ENCODE data around the gene PHLDA1. TPM values are rescaled to one million over a fixed set of nuclear protein-coding genes. Genes with fewer than 3 reads are reported as not detected.
A peak's percentile ranks its signal among the peaks of the same experiment; 100 is the strongest.

Gene PHLDA1
- total and polyA plus RNA-seq, 10 of the 15 experiments (the other 5 are each of a cell fraction or from before 2014, with no cell fraction given), result 0.66 to 14.2 (median 1.3) TPM

GRCh38 chr12:75981247-75982168 lies 50.1 kb downstream of the PHLDA1 start:
- H3K9me3 ChIP-seq (replicated peaks; ENCODE audit: control insufficient read depth, insufficient read depth, low read length), result no peaks in the 10 kb centered on the region
- H3K4me1 ChIP-seq (ENCODE audit: control insufficient read depth, insufficient read depth, low read length), result peaks cover 38% of the 10 kb centered on the region
- no peak overlapping the region for H3K27ac ChIP-seq (ENCODE audit: control insufficient read depth, insufficient read depth)
- ChIA-PET POLR2A (interaction anchor here (0.6 to 11.0 kb wide), 6 partner anchors 12 to 69 kb away, joined by 4 to 111 read pairs (median 5); partner anchors contain the start of gene PHLDA1), SMC1A (ENCODE audit: uncharacterized antibody, unreplicated experiment) (interaction anchor here (0.7 to 14.9 kb wide), 16 partner anchors 14 to 340 kb away, joined by 3 to 327 read pairs (median 8); partner anchors contain the start of gene PHLDA1), RAD21 (ENCODE audit: unreplicated experiment) (interaction anchor here (0.9 to 7.7 kb wide), 12 partner anchors 12 to 340 kb away, joined by 3 to 125 read pairs (median 6); partner anchors contain the start of gene PHLDA1), CTCF (interaction anchor here (0.8 to 2.6 kb wide), 8 partner anchors 8 to 421 kb away, joined by 3 to 24 read pairs (median 4); partner anchors contain the start of gene PHLDA1)
- intact Hi-C loops (cut with micrococcal nuclease; ENCODE audit: unreplicated experiment), result loop anchor here (1.0 kb wide), 1 partner anchor 50 kb away; the partner anchor contains the start of gene PHLDA1
- no TSS peak for BruUV-seq (replicated peaks)
- ATAC-seq (peak; percentile 56), FAIRE-seq (no peak), DNase-seq (ENCODE audit: low read depth, low spot score) (no peak)
- no peak overlapping the region for H3K9ac ChIP-seq (ENCODE audit: control insufficient read depth, insufficient read depth, low read length)
- no peaks in the 10 kb centered on the region for H3K36me3 ChIP-seq (ENCODE audit: control insufficient read depth in 2 of 2, insufficient read depth in 2 of 2, low read length in 1 of 2)
- no peak overlapping the region for H3K4me3 ChIP-seq
- no peaks in the 10 kb centered on the region for H4K20me1 ChIP-seq (ENCODE audit: control insufficient read depth, insufficient read depth)
- H3K4me2 ChIP-seq (ENCODE audit: control insufficient read depth, insufficient read depth), result peak overlapping the region; percentile 31; the same call in 1 of the 2 replicates
- in situ Hi-C loops (cut with MboI), result no loop called here
- H3K27me3 ChIP-seq (replicated peaks in 1 of 2; ENCODE audit: control insufficient read depth in 2 of 2, insufficient read depth in 2 of 2, low read length in 1 of 2), result no peaks in the 10 kb centered on the region
- 67% methylated on average over 7 of the region's 10 CpGs for WGBS (ENCODE audit: insufficient coverage, insufficient replicate concordance, low lambda C conversion rate, missing lambda C conversion rate)
- no peak overlapping the region for H2AFZ ChIP-seq (ENCODE audit: control insufficient read depth, low read depth, low read length)
- no peaks in the 10 kb centered on the region for H3K79me2 ChIP-seq (ENCODE audit: control insufficient read depth, insufficient read depth, low read length)
- 0 out of 2 replicates have a peak, but pooled peaks have one; percentile 60 for TF ChIP-seq SMARCA5 (IDR thresholded peaks at IDR 0.05)
- no peak for TF ChIP-seq FOS (IDR thresholded peaks at IDR 0.05; ENCODE audit: borderline replicate concordance, extremely low read depth, insufficient read length)
- TF ChIP-seq STAT3 (IDR thresholded peaks at IDR 0.05; ENCODE audit: low read depth, low read length), result no peak
- TF ChIP-seq SREBF2 (IDR thresholded peaks at IDR 0.05; ENCODE audit: low read length), result no peak
- peak; percentile 75 to 76; a peak in 3 of 4 replicates for TF ChIP-seq IKZF2 (IDR thresholded peaks at IDR 0.05)
- no peak for TF ChIP-seq LARP7 (IDR thresholded peaks at IDR 0.05)
- TF ChIP-seq PBX3 (IDR thresholded peaks at IDR 0.05; ENCODE audit: insufficient replicate concordance, low read depth, low read length), result no peak
- no peak for TF ChIP-seq MEF2B (IDR thresholded peaks at IDR 0.05; ENCODE audit: partially characterized antibody, poor library complexity, severe bottlenecking)
- peak; percentile 62 for TF ChIP-seq NFIC (IDR thresholded peaks at IDR 0.05; ENCODE audit: low read depth, low read length)
- peak; percentile 42; the same call in 1 of the 2 replicates for TF ChIP-seq ATF2 (IDR thresholded peaks at IDR 0.05; ENCODE audit: low read length)
- TF ChIP-seq RB1 (IDR thresholded peaks at IDR 0.05; ENCODE audit: borderline replicate concordance), result no peak
- TF ChIP-seq EP300 (IDR thresholded peaks at IDR 0.05; ENCODE audit: borderline replicate concordance in 1 of 2, control insufficient read depth in 1 of 2, low read depth in 2 of 2, low read length in 2 of 2), result peak; percentile 40 to 42; a peak in 2 of 4 replicates
- 0 out of 2 replicates have a peak, but pooled peaks have one; percentile 14 for TF ChIP-seq MLLT1 (IDR thresholded peaks at IDR 0.05)
- peak; percentile 35; the same call in 1 of the 2 replicates for TF ChIP-seq GATAD2B (conservative IDR thresholded peaks at IDR 0.05; ENCODE audit: low read depth)
- peak; percentile 90 for TF ChIP-seq MTA2 (IDR thresholded peaks at IDR 0.05; ENCODE audit: low read depth)
- TF ChIP-seq JUNB (IDR thresholded peaks at IDR 0.05), result peak; percentile 85
